ENCODE data around the gene ARL5A.

DNA sequence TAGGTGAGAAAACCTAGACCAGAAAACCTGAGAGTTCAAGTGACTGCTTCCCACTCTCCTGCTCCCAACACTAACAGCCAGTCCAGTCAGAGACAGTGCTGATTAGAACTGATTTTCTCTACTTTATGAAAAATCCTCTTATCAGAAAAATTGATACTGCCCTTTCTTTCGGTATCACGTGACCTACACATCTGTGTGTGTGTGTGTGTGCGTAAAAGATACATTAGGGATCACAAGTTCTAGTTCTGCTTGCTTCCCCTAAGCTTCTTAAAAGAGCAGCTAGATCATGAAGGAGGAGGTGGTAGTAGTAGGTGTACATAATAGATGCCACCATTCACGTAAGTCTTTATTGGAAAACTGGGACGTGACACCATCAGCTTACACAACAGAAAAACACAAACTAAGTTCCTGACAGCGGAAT lies 1.5 kb downstream of the ARL5A start:
- TF ChIP-seq ZNF785 (CRISPR knock-in tag; IDR thresholded peaks at IDR 0.05): no peak
- TF ChIP-seq, protein P1, sequence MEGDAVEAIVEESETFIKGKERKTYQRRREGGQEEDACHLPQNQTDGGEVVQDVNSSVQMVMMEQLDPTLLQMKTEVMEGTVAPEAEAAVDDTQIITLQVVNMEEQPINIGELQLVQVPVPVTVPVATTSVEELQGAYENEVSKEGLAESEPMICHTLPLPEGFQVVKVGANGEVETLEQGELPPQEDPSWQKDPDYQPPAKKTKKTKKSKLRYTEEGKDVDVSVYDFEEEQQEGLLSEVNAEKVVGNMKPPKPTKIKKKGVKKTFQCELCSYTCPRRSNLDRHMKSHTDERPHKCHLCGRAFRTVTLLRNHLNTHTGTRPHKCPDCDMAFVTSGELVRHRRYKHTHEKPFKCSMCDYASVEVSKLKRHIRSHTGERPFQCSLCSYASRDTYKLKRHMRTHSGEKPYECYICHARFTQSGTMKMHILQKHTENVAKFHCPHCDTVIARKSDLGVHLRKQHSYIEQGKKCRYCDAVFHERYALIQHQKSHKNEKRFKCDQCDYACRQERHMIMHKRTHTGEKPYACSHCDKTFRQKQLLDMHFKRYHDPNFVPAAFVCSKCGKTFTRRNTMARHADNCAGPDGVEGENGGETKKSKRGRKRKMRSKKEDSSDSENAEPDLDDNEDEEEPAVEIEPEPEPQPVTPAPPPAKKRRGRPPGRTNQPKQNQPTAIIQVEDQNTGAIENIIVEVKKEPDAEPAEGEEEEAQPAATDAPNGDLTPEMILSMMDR (IDR thresholded peaks at IDR 0.05 in 2 of 3, conservative IDR thresholded peaks at IDR 0.05 in 1 of 3; ENCODE audit: insufficient read depth in 2 of 3, low read depth in 1 of 3, low read length in 3 of 3): no peak
- no peak for TF ChIP-seq HDAC6 (IDR thresholded peaks at IDR 0.05; ENCODE audit: low read depth, low read length)
- no peak for TF ChIP-seq MAFK (IDR thresholded peaks at IDR 0.05; ENCODE audit: low read length)
- no peak for TF ChIP-seq EZH2 (IDR thresholded peaks at IDR 0.05; ENCODE audit: borderline replicate concordance, low read depth, low read length)
- TF ChIP-seq MXI1 (IDR thresholded peaks at IDR 0.05; ENCODE audit: low read depth, low read length): no peak
- TF ChIP-seq FOSL1 (tag; conservative IDR thresholded peaks at IDR 0.05): no peak

Data from K562 (cell line).